Pancreas (tissue), 10 donors: Measurements from ENCODE around the gene RAB9B. TPM values are rescaled to one million over a fixed set of nuclear protein-coding genes. Genes with fewer than 3 reads are reported as not detected.

Source experiments
- ATAC-seq, 4 donors: fragments of 200-7000 bp; cut with Tn5 transposase; one replicate each; pipeline versions ENCODE4 v1.8.0 to v1.9.1; 2020; ENCODE audit warnings: mild to moderate bottlenecking in 4 of 4, moderate library complexity in 4 of 4
- DNase-seq, 6 donors: peaks; one replicate each; pipeline ENCODE4 v3.0.0-alpha.2; 2020
- FAIRE-seq: peaks from 2 replicates; lab custom pipeline; 2012; peaks lifted over from hg19 to GRCh38; lab: Jason Lieb, UNC
- H3K27ac ChIP-seq, 4 donors: fragments of 200-600 bp; sonication (generic); 1 replicate in 3 of 4; 2 replicates in 1 of 4; pipeline versions ENCODE4 v1.5.0 to v1.8.0; 2020
- H3K27me3 ChIP-seq, 4 donors: fragments of 200-600 bp; one replicate each; pipeline ENCODE4 v1.8.0; 2021
- H3K36me3 ChIP-seq, 3 donors: fragments of 200-600 bp; sonication (generic) in 1 of 3; one replicate each; pipeline versions ENCODE4 v1.5.0 to v1.8.0; 2020 to 2021
- H3K4me1 ChIP-seq, 3 donors: fragments of 200-600 bp; one replicate each; pipeline ENCODE4 v1.8.0; 2021
- H3K4me3 ChIP-seq, 4 donors: fragments of 200-600 bp; sonication (generic) in 2 of 4; one replicate each; pipeline versions ENCODE4 v1.5.0 to v1.8.0; 2020 to 2021
- H3K9me3 ChIP-seq, 4 donors: fragments of 200-600 bp; one replicate each; pipeline ENCODE4 v1.8.0; 2021
- CTCF ChIP-seq, 4 donors: fragments of 200-600 bp; sonication (generic) in 3 of 4; IDR thresholded peaks; one replicate each; pipeline versions ENCODE4 v1.5.0 to v1.8.0; 2021; ENCODE audit warnings: antibody characterized with exemption in 4 of 4
- WGBS, 2 donors: extraction: QIAGEN DNeasy Blood & Tissue Kit; methylation state at CpG; one replicate each; pipeline ENCODE4 v1.1.7; 2013; 5-methylcytosine and 5-hydroxymethylcytosine counted together
- intact Hi-C, 3 donors: fragments of 100-400 bp; cut with DNase I; formaldehyde crosslinking; loops; one replicate each; pipeline versions ENCODE4 v1.11.1 to v1.14.2; 2022
- polyA plus RNA-seq, 2 donors: library from polyadenylated mRNA; stranded (reverse); fragments of 200-250 nt; gene quantifications; one replicate each; pipeline ENCODE4 v1.2.3, GENCODE V29; 2013
- total RNA-seq, 6 donors: library from RNA; stranded (reverse); fragmentation: NEBNext Ultra II Directional in 4 of 6; extraction: Animal tissue kit (Norgen Biotek cat#: 25700) in 4 of 6; gene quantifications; one replicate each; pipeline versions ENCODE4 v1.2.1 to v1.2.4, GENCODE V29; 2021 to 2023
- donor health status: healthy with polysubstance abuse.
- donor health status: DM: no; HTN: no; CAD: no; lungs with moderate emphysema.
- donor health status: DM: no; HTN: no; CAD: no.
- donor health status: control.
- donor health status: control.
- donor health status: Bipolar disorder and iron deficiency.
- donor health status: DM: yes; HTN: yes; CAD: no.
- donor health status: DM: no; HTN: no; CAD: no.
- donor health status: DM: no; HTN: no; CAD: no.
- donor health status: DM: yes; HTN: yes; CAD: no.

Gene RAB9B
- total and polyA plus RNA-seq, 8 donors, result 0.38 to 2.3 (median 0.80) TPM

- Histone ChIP-seq H3K9me3 (no peaks in the 10 kb centered on the region), H3K36me3 (no peaks in the 10 kb centered on the region), H3K4me1 (no peaks in the 10 kb centered on the region), H3K4me3 (no peak overlapping the region), H3K27me3 (peaks cover 0 to 7% (median 3%) of the 10 kb centered on the region in 4 donors), H3K27ac (no peak overlapping the region)
- FAIRE-seq (no peak), ATAC-seq (no peak), DNase-seq (no peak)
- no peak for TF ChIP-seq CTCF (IDR thresholded peaks at IDR 0.05)
- 39 to 45% methylated on average over 2 of the region's 2 CpGs for WGBS, 2 donors
- intact Hi-C loops, result no loop called here
Observed at GRCh38 chrX:103791826-103792485, 40.1 kb downstream of the RAB9B start.

GRCh38 chrX:103791228-103791627, 40.8 kb downstream of the RAB9B start:
- Histone ChIP-seq H3K27ac (no peak overlapping the region), H3K4me3 (no peak overlapping the region), H3K27me3 (peaks cover 0 to 7% (median 3%) of the 10 kb centered on the region in 4 donors), H3K36me3 (no peaks in the 10 kb centered on the region), H3K9me3 (no peaks in the 10 kb centered on the region), H3K4me1 (no peaks in the 10 kb centered on the region)
- FAIRE-seq (no peak), DNase-seq (no peak), ATAC-seq (no peak)
- intact Hi-C loops, result no loop called here
- WGBS, 2 donors, result 59 to 64% methylated on average over 4 of the region's 4 CpGs
- TF ChIP-seq CTCF (IDR thresholded peaks at IDR 0.05), result no peak

- H3K27ac ChIP-seq, result no peak overlapping the region
- intact Hi-C loops, result no loop called here
- no peaks in the 10 kb centered on the region for H3K9me3 ChIP-seq
- DNase-seq (no peak), ATAC-seq (no peak), FAIRE-seq (no peak)
- no peaks in the 10 kb centered on the region for H3K4me1 ChIP-seq
- TF ChIP-seq CTCF (IDR thresholded peaks at IDR 0.05), result no peak
- peaks cover 0 to 7% (median 0%) of the 10 kb centered on the region in 4 donors for H3K27me3 ChIP-seq
- no peak overlapping the region for H3K4me3 ChIP-seq
- no peaks in the 10 kb centered on the region for H3K36me3 ChIP-seq
Observed at GRCh38 chrX:103789004-103789403, 43.1 kb downstream of the RAB9B start.

- ATAC-seq, result no peak
- no peak for DNase-seq
- no peak for FAIRE-seq
- H3K36me3 ChIP-seq, result no peaks in the 10 kb centered on the region
- H3K4me1 ChIP-seq, result no peaks in the 10 kb centered on the region
- H3K4me3 ChIP-seq, result no peak overlapping the region
- 85 to 86% methylated on average over 2 of the region's 2 CpGs for WGBS, 2 donors
- TF ChIP-seq CTCF (IDR thresholded peaks at IDR 0.05), result no peak
- H3K27me3 ChIP-seq, result no peaks in the 10 kb centered on the region
- intact Hi-C loops, result no loop called here
- no peak overlapping the region for H3K27ac ChIP-seq
- H3K9me3 ChIP-seq, result no peaks in the 10 kb centered on the region
Observed at GRCh38 chrX:103783971-103784370, 48.1 kb downstream of the RAB9B start.

GRCh38 chrX:103783196-103783595, 48.9 kb downstream of the RAB9B start:
- Histone ChIP-seq H3K27ac (no peak overlapping the region), H3K4me1 (no peaks in the 10 kb centered on the region), H3K27me3 (no peaks in the 10 kb centered on the region), H3K9me3 (no peaks in the 10 kb centered on the region), H3K4me3 (no peak overlapping the region), H3K36me3 (no peaks in the 10 kb centered on the region)
- no peak for DNase-seq
- 44 to 54% methylated on average over 3 of the region's 3 CpGs for WGBS, 2 donors
- no peak for ATAC-seq
- TF ChIP-seq CTCF (IDR thresholded peaks at IDR 0.05), result no peak
- FAIRE-seq, result no peak
- intact Hi-C loops, result no loop called here
